GM18861 (cell line): Measurements from ENCODE around the gene CBLB.

ENCODE experiments used
- ATAC-seq: cut with Tn5 transposase; IDR thresholded peaks from one replicate; pipeline ENCODE4 v1.9.1; 2021; ENCODE audit not compliant: unreplicated experiment

CBLB gene

GRCh38 chr3:105847865-105848264 lies 20.9 kb downstream of the CBLB start:
- no peak for ATAC-seq

GRCh38 chr3:105847452-105847851 lies 21.4 kb downstream of the CBLB start:
- ATAC-seq = no peak

- ATAC-seq = no peak
These were observed 22.0 kb downstream of the CBLB start for GRCh38 chr3:105846809-105847208.

- ATAC-seq = no peak
These were observed 23.3 kb downstream of the CBLB start for GRCh38 chr3:105845488-105845887.

- ATAC-seq = no peak
These were observed 24.1 kb downstream of the CBLB start for GRCh38 chr3:105844704-105845103.

GRCh38 chr3:105843994-105844393 lies 24.8 kb downstream of the CBLB start:
- ATAC-seq = no peak

GRCh38 chr3:105842943-105843342 lies 25.9 kb downstream of the CBLB start:
- no peak for ATAC-seq

- ATAC-seq = no peak
These were observed 26.4 kb downstream of the CBLB start for GRCh38 chr3:105842449-105842848.

GRCh38 chr3:105837947-105838346 lies 30.9 kb downstream of the CBLB start:
- no peak for ATAC-seq

GRCh38 chr3:105837143-105837740 lies 31.6 kb downstream of the CBLB start:
- peak; percentile 93 for ATAC-seq

GRCh38 chr3:105836533-105836932 lies 32.3 kb downstream of the CBLB start:
- peak; percentile 33 for ATAC-seq

- no peak for ATAC-seq
These were observed 33.2 kb downstream of the CBLB start for GRCh38 chr3:105835606-105836005.

- no peak for ATAC-seq
These were observed 34.0 kb downstream of the CBLB start for GRCh38 chr3:105834768-105835167.

GRCh38 chr3:105832644-105833043 lies 36.2 kb downstream of the CBLB start:
- ATAC-seq = no peak

GRCh38 chr3:105830836-105831235 lies 38.0 kb downstream of the CBLB start:
- no peak for ATAC-seq

- ATAC-seq = no peak
These were observed 38.8 kb downstream of the CBLB start for GRCh38 chr3:105829871-105830622.

- ATAC-seq = no peak
These were observed 39.6 kb downstream of the CBLB start for GRCh38 chr3:105829229-105829628.

- ATAC-seq = no peak
These were observed 40.1 kb downstream of the CBLB start for GRCh38 chr3:105828703-105829102.

- ATAC-seq = no peak
These were observed 40.9 kb downstream of the CBLB start for GRCh38 chr3:105827959-105828358.

- ATAC-seq = peak; percentile 54
These were observed 41.8 kb downstream of the CBLB start for GRCh38 chr3:105826778-105827634.

GRCh38 chr3:105824129-105824528 lies 44.7 kb downstream of the CBLB start:
- no peak for ATAC-seq
